Calu3 (cell line): ENCODE results near the gene SNAP25. TPM values are rescaled to one million over a fixed set of nuclear protein-coding genes. Genes with fewer than 3 reads are reported as not detected.

Experiments used
- BruUV-seq: library from RNA; stranded (reverse); fragments of 400-500 nt; replicated peaks from 2 replicates; lab custom pipeline; 2021; lab: Mats Ljungman, UMichigan
- CTCF ChIA-PET: fragments of 300-600 bp; sonication (Branson Sonifier 250); formaldehyde crosslinking; loops from one replicate; lab custom pipeline; 2022; ENCODE audit warnings: antibody characterized with exemption; lab: Charles Lee
- DNase-seq: peaks from one replicate; pipeline ENCODE4 v3.0.0; 2022
- H3K27ac Mint-ChIP-seq: one replicate; pipeline ENCODE4 v1.8.0; 2022; ENCODE audit warnings: mixed read lengths; ENCODE audit not compliant: unreplicated experiment
- H3K27me3 Mint-ChIP-seq: one replicate; pipeline ENCODE4 v1.8.0; 2022; ENCODE audit warnings: mixed read lengths; ENCODE audit not compliant: unreplicated experiment
- H3K36me3 Mint-ChIP-seq: one replicate; pipeline ENCODE4 v1.8.0; 2022; ENCODE audit warnings: mild to moderate bottlenecking, moderate library complexity, mixed read lengths; ENCODE audit not compliant: insufficient read depth, unreplicated experiment
- H3K4me1 Mint-ChIP-seq: one replicate; pipeline ENCODE4 v1.8.0; 2022; ENCODE audit warnings: mild to moderate bottlenecking, low read depth, mixed read lengths; ENCODE audit not compliant: unreplicated experiment
- H3K4me3 Mint-ChIP-seq: one replicate; pipeline ENCODE4 v1.8.0; 2022; ENCODE audit warnings: mild to moderate bottlenecking, low read depth, moderate library complexity, mixed read lengths; ENCODE audit not compliant: unreplicated experiment
- H3K9me3 Mint-ChIP-seq: one replicate; pipeline ENCODE4 v1.8.0; 2022; ENCODE audit warnings: low read depth, mixed read lengths; ENCODE audit not compliant: unreplicated experiment
- intact Hi-C: fragments of 100-400 bp; cut with micrococcal nuclease; formaldehyde crosslinking; loops from one replicate; pipeline ENCODE4 v1.10.0; 2022; ENCODE audit not compliant: unreplicated experiment
- total RNA-seq: library from RNA; stranded (reverse); gene quantifications from 2 replicates; pipeline ENCODE4 v1.2.3, GENCODE V29; 2022
- TF ChIP-seq, protein P1 (sequence below): fragments of 200-600 bp; IDR thresholded peaks from one replicate; pipeline ENCODE4 v1.8.0; 2022; ENCODE audit warnings: antibody characterized with exemption; ENCODE audit not compliant: unreplicated experiment

Gene SNAP25
- total RNA-seq, 1 experiment from 2014 or later: 0.73 TPM

DNA sequence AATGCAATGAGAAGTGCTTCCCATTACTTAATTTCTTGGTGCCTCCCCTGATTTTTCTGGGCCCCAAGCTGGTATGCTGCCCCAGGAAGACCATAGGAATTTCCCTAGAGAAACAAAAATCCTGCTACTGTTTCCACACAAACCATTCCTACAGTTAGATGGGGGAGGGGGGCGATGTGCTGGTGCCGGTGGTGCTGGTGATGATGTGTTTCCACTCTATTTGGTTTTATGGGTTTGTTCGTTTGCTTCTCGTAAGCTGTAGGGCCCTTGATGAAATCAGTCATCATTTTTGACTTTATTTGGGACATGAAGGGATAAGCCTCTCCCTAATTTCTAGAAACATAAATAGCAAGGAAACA lies 110.2 kb downstream of the SNAP25 start:
- TF ChIP-seq, protein P1, sequence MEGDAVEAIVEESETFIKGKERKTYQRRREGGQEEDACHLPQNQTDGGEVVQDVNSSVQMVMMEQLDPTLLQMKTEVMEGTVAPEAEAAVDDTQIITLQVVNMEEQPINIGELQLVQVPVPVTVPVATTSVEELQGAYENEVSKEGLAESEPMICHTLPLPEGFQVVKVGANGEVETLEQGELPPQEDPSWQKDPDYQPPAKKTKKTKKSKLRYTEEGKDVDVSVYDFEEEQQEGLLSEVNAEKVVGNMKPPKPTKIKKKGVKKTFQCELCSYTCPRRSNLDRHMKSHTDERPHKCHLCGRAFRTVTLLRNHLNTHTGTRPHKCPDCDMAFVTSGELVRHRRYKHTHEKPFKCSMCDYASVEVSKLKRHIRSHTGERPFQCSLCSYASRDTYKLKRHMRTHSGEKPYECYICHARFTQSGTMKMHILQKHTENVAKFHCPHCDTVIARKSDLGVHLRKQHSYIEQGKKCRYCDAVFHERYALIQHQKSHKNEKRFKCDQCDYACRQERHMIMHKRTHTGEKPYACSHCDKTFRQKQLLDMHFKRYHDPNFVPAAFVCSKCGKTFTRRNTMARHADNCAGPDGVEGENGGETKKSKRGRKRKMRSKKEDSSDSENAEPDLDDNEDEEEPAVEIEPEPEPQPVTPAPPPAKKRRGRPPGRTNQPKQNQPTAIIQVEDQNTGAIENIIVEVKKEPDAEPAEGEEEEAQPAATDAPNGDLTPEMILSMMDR: no peak
- intact Hi-C loops: no loop called here
- Mint-ChIP-seq H3K27ac (no peak overlapping the region), H3K27me3 (no peaks in the 10 kb centered on the region), H3K4me1 (peaks cover 11% of the 10 kb centered on the region), H3K9me3 (no peaks in the 10 kb centered on the region), H3K36me3 (no peaks in the 10 kb centered on the region), H3K4me3 (no peak overlapping the region)
- CTCF ChIA-PET: no interaction called here
- no peak for DNase-seq
- BruUV-seq: no TSS peak

DNA sequence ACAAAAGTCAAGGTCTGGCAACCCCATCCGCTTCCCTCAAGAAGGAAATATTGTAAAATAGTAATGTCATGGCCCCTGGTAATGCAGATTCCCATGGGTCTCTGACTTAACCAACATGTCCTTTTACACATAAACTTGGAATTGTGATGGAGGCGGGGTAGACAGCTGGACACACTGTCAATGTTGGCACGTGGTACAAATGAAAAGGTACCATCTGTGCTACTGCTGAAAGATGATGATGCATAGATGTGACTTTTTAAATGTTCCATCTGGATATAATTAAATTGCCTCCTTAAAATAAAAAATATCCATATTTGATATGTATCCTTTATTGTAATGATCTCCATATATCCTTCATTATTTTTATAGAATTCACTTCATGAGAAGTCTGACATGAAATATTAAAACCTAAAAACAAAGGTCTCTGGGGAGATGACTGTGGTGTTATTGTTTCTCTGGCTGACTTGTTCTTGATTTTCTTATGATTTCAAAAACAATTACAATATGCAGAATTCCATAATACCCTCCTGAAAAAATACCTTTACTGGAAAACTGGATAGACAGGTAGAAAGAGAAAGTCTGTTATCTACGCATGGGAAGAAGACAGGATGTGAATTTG lies 110.9 kb downstream of the SNAP25 start:
- peaks cover 11% of the 10 kb centered on the region for H3K4me1 Mint-ChIP-seq
- CTCF ChIA-PET: no interaction called here
- no peaks in the 10 kb centered on the region for H3K36me3 Mint-ChIP-seq
- no TSS peak for BruUV-seq
- H3K4me3 Mint-ChIP-seq: no peak overlapping the region
- DNase-seq: no peak
- H3K9me3 Mint-ChIP-seq: no peaks in the 10 kb centered on the region
- intact Hi-C loops: no loop called here
- TF ChIP-seq, protein P1: no peak
- no peaks in the 10 kb centered on the region for H3K27me3 Mint-ChIP-seq
- H3K27ac Mint-ChIP-seq: no peak overlapping the region

DNA sequence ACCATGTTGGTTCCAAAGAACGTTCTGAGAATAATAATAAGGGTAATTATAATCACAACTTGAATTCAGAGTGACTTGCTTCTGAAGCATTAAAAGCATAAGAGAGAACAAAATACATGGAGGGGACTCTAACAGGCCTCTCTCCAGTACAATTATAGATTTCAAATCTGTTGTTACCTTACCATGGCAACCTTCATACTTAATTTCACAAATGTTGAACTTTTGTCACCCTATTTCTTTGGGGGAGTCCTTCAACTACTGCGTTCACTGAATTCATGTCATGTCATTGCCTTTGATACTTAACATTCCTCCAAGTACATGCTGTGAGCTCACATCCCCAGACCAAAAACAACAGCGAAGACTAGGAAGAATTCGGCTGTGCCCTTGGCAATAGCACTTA lies 111.4 kb downstream of the SNAP25 start:
- intact Hi-C loops: no loop called here
- CTCF ChIA-PET: no interaction called here
- TF ChIP-seq, protein P1: no peak
- Mint-ChIP-seq H3K27me3 (no peaks in the 10 kb centered on the region), H3K4me3 (no peak overlapping the region), H3K9me3 (no peaks in the 10 kb centered on the region), H3K4me1 (peaks cover 11% of the 10 kb centered on the region), H3K27ac (no peak overlapping the region), H3K36me3 (no peaks in the 10 kb centered on the region)
- no TSS peak for BruUV-seq
- DNase-seq: no peak

DNA sequence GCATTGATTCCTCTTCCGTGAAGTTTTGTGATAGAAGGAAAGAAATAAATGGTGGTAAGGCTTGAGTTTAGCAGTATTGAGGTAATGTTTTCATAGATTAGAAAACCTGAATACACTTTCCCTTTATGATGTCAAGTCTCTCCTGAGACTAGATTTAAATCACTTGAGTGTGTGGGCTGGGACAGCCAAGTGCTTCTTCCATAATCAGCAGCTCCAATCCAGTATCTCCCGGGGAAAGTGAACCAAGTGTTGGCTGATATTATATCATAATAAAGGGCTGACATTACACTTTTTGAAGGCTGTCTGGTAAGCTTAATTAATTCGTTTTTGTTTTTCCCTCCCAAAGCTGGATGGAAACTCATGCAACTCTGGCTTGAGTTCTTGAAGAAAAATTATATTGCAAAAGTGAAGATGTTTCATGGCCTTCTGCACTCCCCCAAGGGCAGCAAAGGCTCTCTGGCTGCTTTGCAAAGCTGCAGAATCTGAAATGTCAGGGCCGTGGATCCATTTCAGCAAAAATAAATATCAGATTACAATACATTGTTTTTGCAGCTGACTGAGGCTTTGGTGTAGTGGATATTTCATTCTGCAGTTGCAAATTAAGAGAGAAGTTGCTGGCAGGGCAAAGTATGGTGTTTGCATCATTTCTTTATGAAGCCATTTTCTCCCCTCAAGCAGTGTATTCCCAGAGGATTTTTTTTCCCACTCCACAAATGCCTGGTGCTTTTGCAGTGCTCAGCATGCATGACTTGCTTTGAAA lies 114.2 kb downstream of the SNAP25 start:
- no TSS peak for BruUV-seq
- no peaks in the 10 kb centered on the region for H3K4me1 Mint-ChIP-seq
- no peaks in the 10 kb centered on the region for H3K27me3 Mint-ChIP-seq
- H3K36me3 Mint-ChIP-seq: no peaks in the 10 kb centered on the region
- no peak overlapping the region for H3K4me3 Mint-ChIP-seq
- intact Hi-C loops: no loop called here
- TF ChIP-seq, protein P1: no peak
- CTCF ChIA-PET: no interaction called here
- no peak for DNase-seq
- no peak overlapping the region for H3K27ac Mint-ChIP-seq
- no peaks in the 10 kb centered on the region for H3K9me3 Mint-ChIP-seq
